ENCODE measurements around the gene KRT78.
A peak's percentile ranks its signal among the peaks of the same experiment; 100 is the strongest.
"Not testable (repeated sequence)": the region's sequence is repeated elsewhere in the genome, so short reads cannot be mapped to it uniquely, and the experiment has no call there.

The KRT78 gene

GRCh38 chr12:52884526-52885293 is 35.9 kb upstream of the KRT78 start:
- TF ChIP-seq EZH2 (IDR thresholded peaks at IDR 0.05) (no peak), FOXP2 (optimal IDR thresholded peaks at IDR 0.05; ENCODE audit: control extremely low read depth, extremely low read length, insufficient read depth) (no peak), POLR2AphosphoS5 (IDR thresholded peaks at IDR 0.05; ENCODE audit: borderline replicate concordance, low read depth, low read length) (no peak)
- Histone ChIP-seq H3K27ac (peak overlapping the region; percentile 59; the same call in 1 of the 2 replicates), H3K36me3 (ENCODE audit: insufficient read depth, low read length) (no peaks in the 10 kb centered on the region), H3K9me3 (ENCODE audit: low read depth, low read length) (no peaks in the 10 kb centered on the region), H3K4me3 (peak overlapping the region; percentile 47; the same call in 1 of the 2 replicates), H3K9ac (ENCODE audit: insufficient read length) (peak overlapping the region; percentile 61)
- DNase-seq (ENCODE audit: low read depth, low spot score) = no peak

- not testable (repeated sequence) for H3K36me3 ChIP-seq (ENCODE audit: insufficient read depth, low read length); H3K27ac ChIP-seq; H3K4me3 ChIP-seq; H3K9ac ChIP-seq (ENCODE audit: insufficient read length); H3K9me3 ChIP-seq (ENCODE audit: low read depth, low read length); DNase-seq (ENCODE audit: low read depth, low spot score)
Measured at GRCh38 chr12:52880499-52880898, 31.7 kb upstream of the KRT78 start.

DNA sequence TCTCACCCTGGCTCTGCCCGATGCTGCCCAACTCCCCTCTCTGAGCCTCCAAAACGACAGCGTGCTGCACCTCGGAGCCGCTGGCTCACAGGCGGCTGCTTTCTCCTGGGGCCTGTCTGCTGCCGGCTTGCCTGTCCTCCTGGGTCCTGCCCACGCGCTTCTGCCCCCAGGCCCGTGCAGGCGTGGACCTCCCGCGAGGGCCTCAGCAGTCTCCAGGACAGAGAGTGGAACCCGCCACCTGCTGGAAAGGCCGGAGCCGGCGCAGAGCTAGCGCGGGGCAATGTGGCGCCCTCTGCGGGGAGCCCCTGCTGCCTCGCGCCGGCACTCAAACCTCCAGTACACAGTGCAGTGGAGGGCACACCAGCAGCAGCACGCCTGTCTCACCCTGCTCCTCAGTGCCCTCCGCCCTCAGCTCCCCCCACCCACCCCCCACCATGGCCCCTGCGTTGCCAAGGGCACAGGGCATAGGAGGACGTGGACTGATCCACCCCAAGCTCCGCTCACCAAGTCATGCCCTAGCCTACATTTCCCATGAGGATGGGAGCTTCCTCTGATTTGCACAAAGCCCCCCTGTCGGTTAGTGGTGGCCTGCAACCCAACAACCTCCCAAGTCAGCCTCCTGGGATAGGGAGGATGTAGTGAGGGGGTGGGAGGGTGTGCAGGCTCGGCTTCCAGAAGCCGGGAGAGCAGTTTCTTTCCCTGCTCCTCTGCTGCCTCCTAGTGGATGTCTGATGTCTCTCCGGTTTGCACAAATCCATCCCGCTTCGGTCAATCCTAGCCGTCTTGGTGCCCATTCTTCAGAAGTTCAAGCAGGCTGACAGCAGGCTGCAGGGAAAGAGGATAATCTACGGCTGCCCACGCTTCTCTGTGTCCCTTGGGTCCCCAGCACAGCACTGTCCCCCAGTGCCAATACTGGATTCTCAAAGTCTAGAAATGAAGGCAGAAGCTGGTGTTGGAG is 30.9 kb upstream of the KRT78 start:
- no peaks in the 10 kb centered on the region for H3K9me3 ChIP-seq (ENCODE audit: low read depth, low read length)
- H3K9ac ChIP-seq (ENCODE audit: insufficient read length) = no peak overlapping the region
- H3K27ac ChIP-seq = no peak overlapping the region
- DNase-seq (ENCODE audit: low read depth, low spot score) = no peak
- TF ChIP-seq POLR2AphosphoS5 (IDR thresholded peaks at IDR 0.05; ENCODE audit: borderline replicate concordance, low read depth, low read length) (no peak), FOXP2 (optimal IDR thresholded peaks at IDR 0.05; ENCODE audit: control extremely low read depth, extremely low read length, insufficient read depth) (no peak), EZH2 (IDR thresholded peaks at IDR 0.05) (no peak)
- no peaks in the 10 kb centered on the region for H3K36me3 ChIP-seq (ENCODE audit: insufficient read depth, low read length)
- H3K4me3 ChIP-seq = no peak overlapping the region

GRCh38 chr12:52878507-52879393 is 30.0 kb upstream of the KRT78 start:
- Histone ChIP-seq H3K9ac (ENCODE audit: insufficient read length) (no peak overlapping the region), H3K4me3 (no peak overlapping the region), H3K27ac (no peak overlapping the region), H3K9me3 (ENCODE audit: low read depth, low read length) (no peaks in the 10 kb centered on the region), H3K36me3 (ENCODE audit: insufficient read depth, low read length) (no peaks in the 10 kb centered on the region)
- TF ChIP-seq EZH2 (IDR thresholded peaks at IDR 0.05) (no peak), FOXP2 (optimal IDR thresholded peaks at IDR 0.05; ENCODE audit: control extremely low read depth, extremely low read length, insufficient read depth) (no peak), POLR2AphosphoS5 (IDR thresholded peaks at IDR 0.05; ENCODE audit: borderline replicate concordance, low read depth, low read length) (no peak)
- DNase-seq (ENCODE audit: low read depth, low spot score) = no peak

DNA sequence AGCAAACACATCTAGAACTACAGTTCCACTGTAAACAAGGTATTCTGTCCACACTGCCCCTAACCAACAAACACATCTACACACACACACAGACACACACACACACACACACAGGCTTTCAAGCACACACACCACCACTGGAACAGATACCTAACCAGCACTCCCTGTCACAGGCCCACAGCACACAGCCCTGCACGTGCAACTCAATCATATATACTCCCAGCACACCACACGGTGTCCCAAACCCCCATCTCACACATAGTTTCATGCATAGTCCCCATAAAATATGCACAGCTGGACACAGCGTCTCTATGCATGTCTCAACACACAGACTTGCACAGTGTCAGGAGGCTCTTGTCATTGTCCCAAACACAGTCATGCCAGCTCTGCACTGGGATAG is 28.4 kb upstream of the KRT78 start:
- Histone ChIP-seq H3K4me3 (no peak overlapping the region), H3K27ac (no peak overlapping the region), H3K9me3 (ENCODE audit: low read depth, low read length) (no peaks in the 10 kb centered on the region), H3K9ac (ENCODE audit: insufficient read length) (no peak overlapping the region), H3K36me3 (ENCODE audit: insufficient read depth, low read length) (no peaks in the 10 kb centered on the region)
- TF ChIP-seq EZH2 (IDR thresholded peaks at IDR 0.05) (no peak), FOXP2 (optimal IDR thresholded peaks at IDR 0.05; ENCODE audit: control extremely low read depth, extremely low read length, insufficient read depth) (no peak), POLR2AphosphoS5 (IDR thresholded peaks at IDR 0.05; ENCODE audit: borderline replicate concordance, low read depth, low read length) (no peak)
- no peak for DNase-seq (ENCODE audit: low read depth, low spot score)

DNA sequence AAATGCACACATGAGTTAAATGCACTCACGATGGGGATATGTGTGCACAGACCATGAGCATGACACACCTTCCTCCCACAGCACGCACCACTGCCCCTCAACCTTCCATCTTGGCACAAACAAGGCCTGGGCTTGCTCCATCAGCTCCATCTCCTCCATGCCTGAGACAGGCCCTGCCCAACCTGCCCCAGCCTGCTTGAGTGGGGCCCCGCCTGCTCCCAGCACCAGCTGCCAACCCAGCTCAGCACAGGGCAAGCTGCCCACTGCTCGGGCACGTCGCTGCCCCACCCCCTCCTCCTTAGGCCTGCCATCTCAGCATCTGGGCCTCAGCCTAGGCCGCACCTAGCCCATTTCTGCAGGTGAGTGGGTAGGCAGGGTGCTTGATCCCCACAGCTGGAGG is 27.6 kb upstream of the KRT78 start:
- Histone ChIP-seq H3K27ac (no peak overlapping the region), H3K36me3 (ENCODE audit: insufficient read depth, low read length) (no peaks in the 10 kb centered on the region), H3K4me3 (no peak overlapping the region), H3K9me3 (ENCODE audit: low read depth, low read length) (no peaks in the 10 kb centered on the region), H3K9ac (ENCODE audit: insufficient read length) (no peak overlapping the region)
- no peak for TF ChIP-seq FOXP2 (optimal IDR thresholded peaks at IDR 0.05; ENCODE audit: control extremely low read depth, extremely low read length, insufficient read depth)
- no peak for TF ChIP-seq POLR2AphosphoS5 (IDR thresholded peaks at IDR 0.05; ENCODE audit: borderline replicate concordance, low read depth, low read length)
- no peak for TF ChIP-seq EZH2 (IDR thresholded peaks at IDR 0.05)
- no peak for DNase-seq (ENCODE audit: low read depth, low spot score)

DNA sequence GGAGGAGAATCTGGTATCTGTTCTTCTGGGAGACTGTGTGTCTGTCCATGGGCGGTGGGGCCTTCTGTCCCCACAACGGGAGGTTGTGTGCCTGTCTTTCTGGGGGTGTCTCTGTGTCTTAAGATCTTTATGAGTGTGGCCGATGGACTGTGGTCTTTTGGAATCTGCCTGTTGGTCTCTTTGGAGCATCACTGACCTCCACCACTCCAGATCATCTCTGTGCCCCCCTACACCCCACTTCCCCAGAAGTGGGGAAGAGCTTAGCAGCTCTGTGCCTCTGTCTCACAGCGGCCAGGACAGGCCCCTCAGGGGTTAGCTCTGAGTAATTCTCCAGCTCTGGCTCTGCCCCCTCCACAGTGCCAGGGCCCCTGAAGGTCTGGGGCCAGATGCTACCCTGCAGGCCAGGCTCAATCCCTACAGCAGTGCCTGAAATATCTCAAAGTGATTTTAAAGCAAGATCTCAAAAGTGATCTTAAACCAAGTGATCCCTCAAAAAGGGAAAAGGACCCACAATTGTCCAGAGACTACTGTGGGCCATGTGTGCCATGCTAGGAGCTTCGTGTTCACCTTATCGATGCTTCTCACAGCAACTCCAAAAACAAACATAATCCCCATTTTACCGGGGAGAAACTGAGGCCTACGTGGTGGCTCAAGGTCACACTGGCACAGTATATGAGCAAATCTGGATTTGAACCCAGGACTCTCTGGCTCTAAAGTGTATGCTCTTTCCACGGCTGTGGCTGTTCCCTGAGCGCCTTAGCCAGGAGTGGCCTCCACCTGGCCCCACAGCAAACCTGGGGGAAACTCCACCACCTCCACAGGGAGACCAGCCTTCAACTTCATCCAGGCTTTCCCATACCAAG is 26.0 kb upstream of the KRT78 start:
- TF ChIP-seq POLR2AphosphoS5 (IDR thresholded peaks at IDR 0.05; ENCODE audit: borderline replicate concordance, low read depth, low read length) (no peak), EZH2 (IDR thresholded peaks at IDR 0.05) (no peak), FOXP2 (optimal IDR thresholded peaks at IDR 0.05; ENCODE audit: control extremely low read depth, extremely low read length, insufficient read depth) (no peak)
- Histone ChIP-seq H3K27ac (peak overlapping the region; percentile 62; the same call in 1 of the 2 replicates), H3K9ac (ENCODE audit: insufficient read length) (peak overlapping the region; percentile 67), H3K4me3 (peak overlapping the region; percentile 79), H3K9me3 (ENCODE audit: low read depth, low read length) (no peaks in the 10 kb centered on the region), H3K36me3 (ENCODE audit: insufficient read depth, low read length) (no peaks in the 10 kb centered on the region)
- DNase-seq (ENCODE audit: low read depth, low spot score) = no peak
